ENCODE data around the gene CCDC149. TPM values are rescaled to one million over a fixed set of nuclear protein-coding genes. Genes with fewer than 3 reads are reported as not detected.

CCDC149 gene
- total RNA-seq, 1 experiment from 2014 or later = 5.3 TPM

DNA sequence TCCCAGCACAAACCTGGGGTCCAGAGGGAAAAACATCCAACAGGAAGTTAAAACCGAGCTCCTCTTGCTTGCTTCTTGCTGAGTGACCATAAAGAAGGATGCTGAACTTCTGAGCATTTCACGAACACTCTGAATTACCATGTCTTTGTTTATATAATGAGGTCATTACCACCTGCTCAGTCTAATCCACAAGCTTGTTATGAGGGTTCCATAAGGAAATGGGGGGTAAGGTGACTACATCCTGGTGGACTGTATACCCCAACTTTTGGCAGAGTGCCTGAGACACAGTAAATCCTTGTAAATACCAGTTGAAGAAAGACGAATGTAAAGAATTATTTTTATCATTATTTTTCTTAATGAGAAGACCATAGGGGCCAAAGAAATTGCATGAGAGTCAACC lies 16.8 kb downstream of the CCDC149 start:
- Histone ChIP-seq H2AFZ (ENCODE audit: low read depth, low read length, poor library complexity, severe bottlenecking) (no peak overlapping the region), H3K27ac (ENCODE audit: low read depth, low read length) (no peak overlapping the region), H3K27me3 (ENCODE audit: insufficient read depth, low read length) (no peaks in the 10 kb centered on the region), H3K9ac (ENCODE audit: low read length) (no peak overlapping the region), H3K4me1 (ENCODE audit: control insufficient read depth in 1 of 2, insufficient read depth in 2 of 2, low read length in 2 of 2) (no peaks in the 10 kb centered on the region), H3K36me3 (ENCODE audit: control insufficient read depth in 1 of 2, insufficient read depth in 2 of 2, low read length in 2 of 2) (no peaks in the 10 kb centered on the region), H3K4me3 (replicated peaks in 1 of 2; ENCODE audit: low read depth in 1 of 2, low read length in 2 of 2) (no peak overlapping the region), H3K79me2 (ENCODE audit: insufficient read depth, low read length) (no peaks in the 10 kb centered on the region), H3K9me2 (ENCODE audit: insufficient read depth) (no peaks in the 10 kb centered on the region), H3K4me2 (ENCODE audit: low read length) (no peak overlapping the region), H3K9me3 (ENCODE audit: control insufficient read depth in 1 of 2, insufficient read depth in 1 of 2, low read depth in 1 of 2, low read length in 2 of 2) (no peaks in the 10 kb centered on the region), H4K20me1 (ENCODE audit: insufficient read depth) (no peaks in the 10 kb centered on the region)
- ChIA-PET POLR2A (no interaction called here), RAD21 (ENCODE audit: low non-redundant PET in 1 of 2, low total read pairs in 2 of 2, uncharacterized antibody in 2 of 2, unreplicated experiment in 2 of 2) (no interaction called here), CTCF (no interaction called here)
- no TSS peak for BruUV-seq (replicated peaks)
- no peak for ATAC-seq
- intact Hi-C loops (cut with micrococcal nuclease) = no loop called here
- no peak for DNase-seq (ENCODE audit: low read depth, low spot score)
- TF ChIP-seq SRF (IDR thresholded peaks at IDR 0.05; ENCODE audit: low read depth) (no peak), EZH2phosphoT487 (IDR thresholded peaks at IDR 0.05; ENCODE audit: borderline replicate concordance) (no peak), RAD21 (IDR thresholded peaks at IDR 0.05; ENCODE audit: low read depth) (no peak), EZH2 (IDR thresholded peaks at IDR 0.05) (no peak), FOSL1 (IDR thresholded peaks at IDR 0.05; ENCODE audit: low read depth) (no peak), POLR2A (IDR thresholded peaks at IDR 0.05; ENCODE audit: borderline replicate concordance, extremely low read depth, insufficient read depth, insufficient read length) (no peak), CBX3 (IDR thresholded peaks at IDR 0.05; ENCODE audit: low read depth) (no peak), EGR1 (IDR thresholded peaks at IDR 0.05; ENCODE audit: low read depth) (no peak), SP1 (IDR thresholded peaks at IDR 0.05; ENCODE audit: low read depth) (no peak)
- TF ChIP-seq, protein P1, sequence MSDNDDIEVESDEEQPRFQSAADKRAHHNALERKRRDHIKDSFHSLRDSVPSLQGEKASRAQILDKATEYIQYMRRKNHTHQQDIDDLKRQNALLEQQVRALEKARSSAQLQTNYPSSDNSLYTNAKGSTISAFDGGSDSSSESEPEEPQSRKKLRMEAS (IDR thresholded peaks at IDR 0.05) = no peak

DNA sequence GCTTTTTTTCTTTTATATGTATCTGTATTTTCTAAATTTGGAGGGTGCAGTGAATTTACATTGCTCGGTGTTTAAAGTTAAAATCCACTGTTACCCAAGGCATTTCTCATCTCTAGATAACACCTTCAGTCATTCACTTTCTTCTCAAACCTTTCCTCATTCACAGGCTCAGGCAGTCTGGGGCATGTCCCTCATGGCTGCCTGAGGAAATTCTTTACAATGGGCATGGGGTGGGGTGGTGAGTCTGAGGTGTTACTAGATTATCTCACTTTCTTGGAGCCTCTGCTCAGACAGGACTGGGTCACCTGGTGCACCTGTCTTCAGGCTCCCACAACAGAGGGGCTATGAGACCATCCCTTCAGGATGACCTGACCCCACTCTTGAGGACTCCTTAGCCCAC lies 17.4 kb downstream of the CCDC149 start:
- CTCF ChIA-PET = no interaction called here
- no peak for DNase-seq (ENCODE audit: low read depth, low spot score)

More for the DNA sequence above, 17.4 kb downstream of the CCDC149 start:
- Histone ChIP-seq H3K79me2 (ENCODE audit: insufficient read depth, low read length) (no peaks in the 10 kb centered on the region), H2AFZ (ENCODE audit: low read depth, low read length, poor library complexity, severe bottlenecking) (no peak overlapping the region), H3K4me1 (ENCODE audit: control insufficient read depth in 1 of 2, insufficient read depth in 2 of 2, low read length in 2 of 2) (no peaks in the 10 kb centered on the region), H3K27ac (ENCODE audit: low read depth, low read length) (no peak overlapping the region), H3K4me2 (ENCODE audit: low read length) (no peak overlapping the region), H3K27me3 (ENCODE audit: insufficient read depth, low read length) (no peaks in the 10 kb centered on the region), H3K9me2 (ENCODE audit: insufficient read depth) (no peaks in the 10 kb centered on the region), H3K4me3 (replicated peaks in 1 of 2; ENCODE audit: low read depth in 1 of 2, low read length in 2 of 2) (no peak overlapping the region), H3K36me3 (ENCODE audit: control insufficient read depth in 1 of 2, insufficient read depth in 2 of 2, low read length in 2 of 2) (no peaks in the 10 kb centered on the region), H3K9me3 (ENCODE audit: control insufficient read depth in 1 of 2, insufficient read depth in 1 of 2, low read depth in 1 of 2, low read length in 2 of 2) (no peaks in the 10 kb centered on the region), H4K20me1 (ENCODE audit: insufficient read depth) (no peaks in the 10 kb centered on the region), H3K9ac (ENCODE audit: low read length) (no peak overlapping the region)
- ChIA-PET POLR2A (no interaction called here), RAD21 (ENCODE audit: low non-redundant PET in 1 of 2, low total read pairs in 2 of 2, uncharacterized antibody in 2 of 2, unreplicated experiment in 2 of 2) (no interaction called here)
- intact Hi-C loops (cut with micrococcal nuclease) = no loop called here
- TF ChIP-seq, protein P2, sequence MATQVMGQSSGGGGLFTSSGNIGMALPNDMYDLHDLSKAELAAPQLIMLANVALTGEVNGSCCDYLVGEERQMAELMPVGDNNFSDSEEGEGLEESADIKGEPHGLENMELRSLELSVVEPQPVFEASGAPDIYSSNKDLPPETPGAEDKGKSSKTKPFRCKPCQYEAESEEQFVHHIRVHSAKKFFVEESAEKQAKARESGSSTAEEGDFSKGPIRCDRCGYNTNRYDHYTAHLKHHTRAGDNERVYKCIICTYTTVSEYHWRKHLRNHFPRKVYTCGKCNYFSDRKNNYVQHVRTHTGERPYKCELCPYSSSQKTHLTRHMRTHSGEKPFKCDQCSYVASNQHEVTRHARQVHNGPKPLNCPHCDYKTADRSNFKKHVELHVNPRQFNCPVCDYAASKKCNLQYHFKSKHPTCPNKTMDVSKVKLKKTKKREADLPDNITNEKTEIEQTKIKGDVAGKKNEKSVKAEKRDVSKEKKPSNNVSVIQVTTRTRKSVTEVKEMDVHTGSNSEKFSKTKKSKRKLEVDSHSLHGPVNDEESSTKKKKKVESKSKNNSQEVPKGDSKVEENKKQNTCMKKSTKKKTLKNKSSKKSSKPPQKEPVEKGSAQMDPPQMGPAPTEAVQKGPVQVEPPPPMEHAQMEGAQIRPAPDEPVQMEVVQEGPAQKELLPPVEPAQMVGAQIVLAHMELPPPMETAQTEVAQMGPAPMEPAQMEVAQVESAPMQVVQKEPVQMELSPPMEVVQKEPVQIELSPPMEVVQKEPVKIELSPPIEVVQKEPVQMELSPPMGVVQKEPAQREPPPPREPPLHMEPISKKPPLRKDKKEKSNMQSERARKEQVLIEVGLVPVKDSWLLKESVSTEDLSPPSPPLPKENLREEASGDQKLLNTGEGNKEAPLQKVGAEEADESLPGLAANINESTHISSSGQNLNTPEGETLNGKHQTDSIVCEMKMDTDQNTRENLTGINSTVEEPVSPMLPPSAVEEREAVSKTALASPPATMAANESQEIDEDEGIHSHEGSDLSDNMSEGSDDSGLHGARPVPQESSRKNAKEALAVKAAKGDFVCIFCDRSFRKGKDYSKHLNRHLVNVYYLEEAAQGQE (IDR thresholded peaks at IDR 0.05; ENCODE audit: low read depth) = no peak
- TF ChIP-seq, protein P3, sequence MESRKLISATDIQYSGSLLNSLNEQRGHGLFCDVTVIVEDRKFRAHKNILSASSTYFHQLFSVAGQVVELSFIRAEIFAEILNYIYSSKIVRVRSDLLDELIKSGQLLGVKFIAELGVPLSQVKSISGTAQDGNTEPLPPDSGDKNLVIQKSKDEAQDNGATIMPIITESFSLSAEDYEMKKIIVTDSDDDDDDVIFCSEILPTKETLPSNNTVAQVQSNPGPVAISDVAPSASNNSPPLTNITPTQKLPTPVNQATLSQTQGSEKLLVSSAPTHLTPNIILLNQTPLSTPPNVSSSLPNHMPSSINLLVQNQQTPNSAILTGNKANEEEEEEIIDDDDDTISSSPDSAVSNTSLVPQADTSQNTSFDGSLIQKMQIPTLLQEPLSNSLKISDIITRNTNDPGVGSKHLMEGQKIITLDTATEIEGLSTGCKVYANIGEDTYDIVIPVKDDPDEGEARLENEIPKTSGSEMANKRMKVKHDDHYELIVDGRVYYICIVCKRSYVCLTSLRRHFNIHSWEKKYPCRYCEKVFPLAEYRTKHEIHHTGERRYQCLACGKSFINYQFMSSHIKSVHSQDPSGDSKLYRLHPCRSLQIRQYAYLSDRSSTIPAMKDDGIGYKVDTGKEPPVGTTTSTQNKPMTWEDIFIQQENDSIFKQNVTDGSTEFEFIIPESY (IDR thresholded peaks at IDR 0.05; ENCODE audit: extremely low read depth, insufficient replicate concordance, low read length) = no peak
- TF ChIP-seq POLR2AphosphoS5 (IDR thresholded peaks at IDR 0.05; ENCODE audit: low read depth, low read length) = no peak
- TF ChIP-seq CBX3 (IDR thresholded peaks at IDR 0.05; ENCODE audit: low read depth) = no peak
- no peak for ATAC-seq
- no TSS peak for BruUV-seq (replicated peaks)
